Stimulated activated CD8-positive, alpha-beta memory T cell treated with anti-CD3 and anti-CD28 coated beads, Interleukin-7, amount 100 ng/mL, for 1 hour (primary cell): Measurements from ENCODE around the gene CTSF.

Experiments
- DNase-seq, 2 donors: peaks; one replicate each; pipeline ENCODE4 v3.0.0-alpha.2; 2020; ENCODE audit warnings: low read depth in 2 of 2

Gene CTSF

GRCh38 chr11:66532784-66533183 is 35.6 kb downstream of the CTSF start:
- DNase-seq = no peak

DNA sequence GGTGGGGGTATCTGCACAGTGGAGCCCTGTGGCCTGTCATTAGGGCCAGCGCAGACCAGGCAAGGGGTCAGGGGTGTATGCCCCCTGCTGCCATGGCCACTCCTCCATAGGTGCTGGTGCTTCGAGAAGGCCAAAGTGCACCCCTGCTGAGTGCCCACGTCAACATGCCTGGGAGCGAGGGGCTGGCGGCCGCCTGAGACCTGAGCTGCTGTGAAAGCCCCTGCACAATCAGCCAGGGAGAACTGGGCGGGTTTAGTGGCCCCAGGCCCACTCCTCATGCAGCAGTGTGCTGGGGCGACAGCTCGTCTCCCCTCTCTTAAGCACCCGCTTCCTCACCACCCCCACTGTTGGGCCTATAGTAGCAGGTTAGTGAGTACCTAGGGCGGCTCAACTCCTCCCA is 36.6 kb downstream of the CTSF start:
- DNase-seq = no peak

DNA sequence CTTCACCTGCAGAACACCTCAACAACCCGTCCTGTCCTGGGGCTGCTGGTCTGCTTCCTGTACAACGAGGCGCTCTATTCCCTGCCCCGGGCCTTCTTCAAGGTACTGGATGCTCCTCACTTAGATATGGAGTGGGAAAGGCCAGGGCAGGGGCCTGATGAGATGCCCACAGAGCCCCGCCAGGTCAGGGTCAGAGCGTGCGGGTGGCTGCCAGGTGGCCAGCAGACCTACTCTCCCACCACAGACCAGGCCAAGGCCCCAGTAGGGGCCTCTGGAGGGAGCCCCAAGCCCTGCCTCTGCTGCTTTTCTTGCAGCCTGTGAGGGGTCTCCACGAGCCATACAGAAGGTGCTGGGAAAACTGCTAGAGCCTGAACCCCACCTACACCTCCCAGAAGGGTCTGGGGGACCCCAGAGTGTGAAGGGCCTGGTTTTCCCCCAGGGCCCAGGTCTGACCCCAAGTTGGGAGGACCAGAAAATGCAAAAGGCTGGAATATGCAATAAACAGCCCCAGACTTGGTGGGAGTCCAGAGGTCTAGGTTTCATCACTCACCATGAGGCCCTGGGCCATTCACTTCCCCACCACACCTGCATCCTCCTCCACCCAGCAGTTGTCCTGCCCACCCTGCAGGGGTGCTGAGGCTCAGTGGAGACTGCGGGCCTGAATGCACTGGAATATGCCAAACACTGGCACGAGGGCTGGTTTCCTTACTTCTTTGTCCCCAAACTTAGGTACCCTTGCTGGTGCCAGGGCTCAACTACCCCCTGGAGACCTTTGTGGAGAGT is 37.3 kb downstream of the CTSF start:
- DNase-seq = no peak

DNA sequence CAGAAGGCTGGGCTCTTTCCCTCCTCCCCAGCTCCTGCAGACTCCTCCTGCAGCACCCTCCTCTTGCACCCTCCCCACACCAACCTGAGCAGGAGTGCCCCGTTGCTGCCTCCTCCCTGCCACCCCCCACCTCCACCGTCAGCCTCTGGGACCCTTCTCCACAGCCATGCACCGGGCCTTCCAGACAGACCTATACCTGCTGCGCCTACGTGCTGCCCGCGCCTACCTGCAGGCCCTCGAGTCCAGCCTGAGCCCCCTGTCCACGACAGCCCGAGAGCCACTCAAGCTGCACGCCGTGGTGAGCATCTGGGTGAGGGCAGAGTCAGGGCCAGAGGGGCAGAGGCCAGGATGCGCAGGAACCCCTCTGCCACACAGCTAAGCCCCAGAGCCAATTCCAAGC is 38.8 kb downstream of the CTSF start:
- no peak for DNase-seq

GRCh38 chr11:66529069-66529468 is 39.3 kb downstream of the CTSF start:
- DNase-seq = no peak

DNA sequence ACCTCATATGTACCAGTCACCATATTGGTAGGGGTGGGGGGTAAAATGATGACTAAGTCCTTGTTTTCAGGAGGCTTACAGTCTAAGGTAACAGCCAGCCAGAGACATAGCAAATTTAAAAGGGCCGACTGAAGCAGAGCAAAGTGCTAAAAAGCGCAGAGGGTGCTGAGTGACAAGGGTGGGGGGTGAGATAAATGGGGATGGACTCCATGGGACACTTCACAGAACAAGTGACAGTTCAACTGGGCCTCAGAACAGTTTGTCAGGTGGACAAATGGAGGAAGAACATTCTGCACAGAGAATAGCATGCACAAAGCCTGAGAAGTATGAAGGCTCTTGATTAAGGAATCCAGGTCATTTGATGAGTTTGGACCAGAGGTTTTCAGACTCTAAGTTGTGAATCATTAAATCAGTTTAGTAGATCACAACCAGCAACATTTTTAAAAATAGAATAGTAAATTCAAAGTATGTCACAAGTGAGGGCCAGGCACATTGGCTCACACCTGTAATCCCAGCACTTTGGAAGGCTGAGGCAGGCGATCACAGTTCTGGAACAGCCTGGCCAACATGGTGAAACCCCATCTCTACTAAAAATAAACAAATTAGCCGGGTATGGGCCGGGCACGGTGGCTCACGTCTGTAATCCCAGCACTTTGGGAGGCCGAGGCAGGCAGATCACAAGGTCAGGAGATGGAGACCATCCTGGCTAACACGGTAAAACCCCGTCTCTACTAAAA is 43.9 kb downstream of the CTSF start:
- no peak for DNase-seq

DNA sequence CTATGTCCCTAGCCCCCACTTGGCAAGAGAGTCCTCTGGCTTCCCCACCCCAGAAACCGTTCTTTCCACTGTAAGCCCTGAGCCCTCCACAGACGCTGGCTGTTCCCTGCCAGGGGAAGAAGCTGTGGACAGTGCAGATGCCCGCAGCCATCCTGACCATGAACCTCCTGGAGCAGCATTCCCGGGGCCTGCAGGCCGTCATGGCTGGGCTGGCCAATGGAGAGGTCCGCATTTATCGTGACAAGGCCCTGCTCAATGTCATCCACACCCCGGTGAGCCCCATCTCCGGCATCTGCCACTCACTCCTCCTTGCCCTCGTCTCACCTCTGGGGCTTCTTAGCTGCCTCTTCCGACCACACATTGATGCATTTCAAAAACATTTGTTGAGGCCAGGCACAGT is 44.8 kb downstream of the CTSF start:
- no peak for DNase-seq
